GM18870 (cell line): ENCODE measurements around the gene SLC16A7.

Source experiments
- ATAC-seq: cut with Tn5 transposase; IDR thresholded peaks from one replicate; pipeline ENCODE4 v1.9.1; 2021; ENCODE audit warnings: moderate library complexity; ENCODE audit not compliant: unreplicated experiment

SLC16A7 gene

DNA sequence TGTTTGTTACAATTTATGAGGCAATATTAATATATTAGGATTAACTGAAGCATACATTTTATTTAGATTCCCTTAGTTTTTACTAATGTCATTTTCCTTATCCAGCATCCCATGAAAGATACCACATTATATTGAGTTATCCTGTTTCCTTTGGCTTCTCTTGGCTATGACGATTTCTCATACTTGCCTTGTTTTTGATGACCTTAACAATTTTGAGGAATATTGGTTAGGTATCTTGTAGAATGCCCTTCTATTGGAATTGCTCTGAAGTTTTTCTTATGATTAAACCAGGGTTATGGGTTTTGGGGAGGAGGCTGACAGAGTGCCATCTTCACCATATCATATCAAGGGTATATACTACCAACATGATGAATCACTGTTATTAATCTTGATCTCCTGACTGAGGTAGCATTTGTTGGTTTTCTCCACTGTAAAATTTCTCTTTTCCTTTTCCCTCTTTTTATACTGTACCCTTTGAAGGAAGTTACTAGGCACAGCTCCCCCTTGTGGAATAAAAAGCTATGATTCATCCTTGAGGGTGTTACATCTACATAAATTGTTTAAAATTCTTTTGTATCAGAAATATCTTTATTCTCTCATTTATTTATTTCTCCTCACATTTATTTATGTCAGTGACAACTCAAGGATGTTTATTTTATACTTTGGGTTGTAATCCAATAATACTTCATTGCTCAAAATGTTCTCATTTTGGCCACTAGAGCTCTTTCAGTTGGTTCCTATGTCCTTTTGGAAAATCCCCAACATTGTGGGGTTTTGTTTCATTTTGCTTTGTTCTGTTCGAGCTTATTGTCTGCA, 239.0 kb downstream of the SLC16A7 start:
- peak; percentile 65 for ATAC-seq
